GDM1 (cell line): ENCODE results near the gene FOLR3.
"Not testable (repeated sequence)": the region's sequence is repeated elsewhere in the genome, so short reads cannot be mapped to it uniquely, and the experiment has no call there.

ENCODE experiments used
- DNase-seq: peaks from one replicate; lab custom pipeline; 2025; lab: John Stamatoyannopoulos, UW

FOLR3 gene

DNA sequence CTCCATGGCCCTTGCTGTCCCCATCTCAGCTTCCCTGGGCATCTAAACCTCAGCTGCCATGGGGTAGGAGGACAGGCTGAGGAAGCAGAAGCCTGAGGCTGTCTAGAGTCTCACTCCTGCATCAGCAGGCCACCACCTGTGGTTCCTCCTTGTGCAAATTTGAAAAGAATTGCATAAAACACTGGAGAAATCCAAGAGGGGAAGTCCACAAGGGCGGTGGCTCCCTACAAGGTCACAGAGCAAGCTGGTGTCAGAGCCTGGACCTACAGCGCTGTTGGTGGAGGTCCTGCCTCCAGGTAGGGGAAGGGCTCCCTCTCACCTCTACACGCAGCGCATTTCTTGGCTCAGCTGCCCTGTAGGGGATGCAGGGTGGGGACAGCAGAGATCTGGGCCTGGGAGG lies at the start of gene FOLR3:
TSS of gene FOLR3 (plus strand) at position 253 of the 400 bp plus-strand sequence. CDS start 228 bp downstream, outside the sequence.
- not testable (repeated sequence) for DNase-seq

GRCh38 chr11:72088076-72088808 lies 47.3 kb upstream of the FOLR3 start:
- DNase-seq: no peak

DNA sequence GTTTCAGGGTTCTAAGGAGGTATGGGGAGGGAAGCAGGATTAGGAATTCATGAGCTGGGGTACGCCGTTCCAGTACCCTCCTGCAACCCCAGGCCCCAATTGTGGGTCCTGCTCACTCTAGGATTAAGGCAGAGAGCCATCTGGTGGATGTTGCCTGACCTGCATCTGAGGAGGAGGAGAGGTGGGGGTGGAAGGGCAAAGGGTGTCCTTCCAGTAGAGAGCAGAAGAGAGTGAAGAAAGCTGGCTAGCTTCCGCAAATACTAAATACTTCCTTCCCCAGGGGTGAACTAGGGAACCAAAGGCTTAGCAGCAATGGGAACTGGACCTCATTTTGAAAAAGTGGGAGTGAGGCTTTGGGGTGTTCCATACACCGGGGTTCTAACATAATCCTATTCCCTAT lies 44.2 kb upstream of the FOLR3 start:
- DNase-seq: peak; percentile 81

GRCh38 chr11:72098741-72099140 lies 36.8 kb upstream of the FOLR3 start:
- DNase-seq: no peak

- DNase-seq: no peak
Measured at GRCh38 chr11:72100009-72100408, 35.5 kb upstream of the FOLR3 start.

GRCh38 chr11:72100462-72100861 lies 35.1 kb upstream of the FOLR3 start:
- peak; percentile 97 for DNase-seq

GRCh38 chr11:72102162-72102561 lies 33.4 kb upstream of the FOLR3 start:
- no peak for DNase-seq

DNA sequence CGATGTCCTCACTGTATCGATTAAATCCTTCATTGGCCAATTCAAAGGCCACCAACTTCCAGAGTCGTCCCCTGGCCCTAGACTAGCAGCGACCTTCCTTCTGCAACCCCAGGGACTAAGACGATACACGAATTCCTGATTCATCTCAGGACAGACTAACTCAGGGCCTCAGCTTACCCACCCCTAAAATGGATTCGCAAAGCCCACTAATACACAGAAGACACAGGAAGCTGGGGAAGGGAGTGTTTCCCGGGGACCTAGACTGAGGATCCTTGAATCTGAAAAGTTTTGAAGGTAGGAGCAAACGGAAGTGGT lies 32.9 kb upstream of the FOLR3 start:
- DNase-seq: no peak

DNA sequence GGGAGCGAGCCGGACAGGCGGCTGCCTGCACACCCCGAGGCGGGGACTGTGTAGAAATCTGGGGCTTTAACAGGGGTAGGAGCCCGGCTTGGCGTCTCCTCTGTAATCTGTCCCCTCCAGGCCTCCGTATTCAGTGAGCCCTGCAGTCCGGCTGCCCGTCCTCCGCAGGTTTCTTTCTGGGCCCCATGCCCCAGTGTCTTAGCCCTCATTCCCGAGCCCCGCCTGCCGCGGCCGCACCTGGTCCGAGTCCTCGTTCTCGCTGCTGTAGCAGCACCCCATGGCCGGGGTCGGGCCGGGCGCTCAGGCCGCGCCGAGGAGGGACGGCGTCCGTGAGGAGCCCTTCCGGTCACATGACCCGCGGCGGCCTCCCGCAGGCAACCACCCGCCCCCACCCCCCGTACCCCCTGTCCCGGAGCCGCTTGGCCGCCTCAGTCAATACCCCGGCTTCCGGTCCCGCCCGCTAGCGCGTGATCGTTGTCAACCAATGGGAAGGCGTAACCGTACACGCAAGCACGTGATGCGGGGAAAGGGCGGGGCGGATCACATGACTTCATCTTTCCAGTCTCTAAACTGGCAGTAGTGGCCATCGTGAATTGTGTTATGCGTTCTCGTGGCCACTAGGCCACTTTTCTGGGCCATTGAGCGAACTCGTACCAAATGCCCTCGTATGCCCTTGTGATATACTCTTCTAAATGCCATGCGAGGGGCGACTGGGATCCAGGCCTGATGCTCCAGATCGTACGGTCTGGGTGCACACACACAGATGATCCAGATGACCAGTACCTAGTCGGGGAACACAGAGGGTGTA lies 32.4 kb upstream of the FOLR3 start, which contains the start of gene LAMTOR1:
TSS of gene LAMTOR1 (minus strand) at position 352 of the 808 bp plus-strand sequence. CDS start at position 279, 73 bp downstream.
- DNase-seq: peak; percentile 97

- DNase-seq: no peak
Measured at GRCh38 chr11:72103754-72104167, 31.8 kb upstream of the FOLR3 start.

- no peak for DNase-seq
Measured at GRCh38 chr11:72105888-72106287, 29.6 kb upstream of the FOLR3 start, which contains the start of gene TOMT. TSS of gene TOMT (plus strand) at chr11:72105924. CDS start at chr11:72105952, 28 bp downstream.

GRCh38 chr11:72111300-72112142 lies 24.0 kb upstream of the FOLR3 start:
- DNase-seq: no peak

GRCh38 chr11:72112143-72112977 lies 23.2 kb upstream of the FOLR3 start, which contains the start of gene ANAPC15:
TSS of gene ANAPC15 (minus strand) at chr11:72112695. CDS start at chr11:72111276, 1,419 bp downstream.
- peak; percentile 98 for DNase-seq

GRCh38 chr11:72112978-72113808 lies 22.3 kb upstream of the FOLR3 start:
- DNase-seq: no peak

DNA sequence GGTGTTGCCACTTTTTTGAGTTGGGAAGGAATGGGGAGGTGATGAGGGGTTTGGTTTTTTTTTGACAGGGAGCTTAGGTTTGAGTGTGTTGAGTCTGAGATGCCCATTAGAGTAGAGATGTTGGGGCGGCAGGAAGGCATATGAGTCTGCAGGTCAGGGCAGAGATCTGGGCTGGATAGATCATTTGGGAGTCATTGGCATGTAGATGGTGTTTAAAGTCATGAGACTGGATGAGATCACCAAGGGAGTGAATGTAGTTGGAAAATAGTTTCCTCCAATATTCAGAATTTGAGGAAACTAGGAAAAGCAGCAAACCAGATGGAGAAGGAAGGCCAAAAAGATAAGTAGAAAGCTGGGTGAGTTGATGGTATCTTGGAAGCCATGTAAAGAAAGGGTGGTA lies 21.0 kb upstream of the FOLR3 start:
- DNase-seq: no peak

GRCh38 chr11:72116019-72116755 lies 19.3 kb upstream of the FOLR3 start:
- DNase-seq: no peak

GRCh38 chr11:72119198-72119597 lies 16.3 kb upstream of the FOLR3 start:
- DNase-seq: no peak

DNA sequence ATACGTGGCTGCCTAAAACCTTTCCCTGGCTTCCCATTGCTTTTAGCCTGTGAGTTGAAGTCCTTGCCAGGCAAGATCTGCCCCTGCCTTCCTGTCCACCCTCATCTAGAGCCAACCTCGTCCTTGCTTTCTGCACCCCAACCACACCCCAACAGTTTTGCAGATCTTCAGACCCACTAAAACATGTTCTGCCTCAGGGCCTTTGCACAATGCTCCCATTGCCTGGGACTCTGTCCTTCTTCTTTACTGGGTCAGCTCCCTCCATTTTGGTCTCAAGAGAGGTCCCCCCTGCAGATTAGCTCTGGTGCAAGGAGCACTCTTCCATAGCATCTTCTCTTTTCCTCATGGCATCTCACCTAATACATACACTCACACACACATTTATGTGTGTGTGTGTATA lies 14.6 kb upstream of the FOLR3 start:
- DNase-seq: no peak

- DNase-seq: no peak
Measured at GRCh38 chr11:72122607-72123006, 12.9 kb upstream of the FOLR3 start.
